HEK293 (cell line): ENCODE data around the gene LIPA.

ENCODE experiments used
- ZNF350 ChIP-seq: fragments of 450-650 bp; formaldehyde crosslinking; IDR thresholded peaks from 2 replicates; pipeline ENCODE4 v1.5.0; 2017; ENCODE audit warnings: missing biosample characterization, mild to moderate bottlenecking, missing genetic modification characterization
- ZNF37A ChIP-seq: fragments of 450-650 bp; IDR thresholded peaks from 2 replicates; pipeline ENCODE4 v1.5.1; 2018; ENCODE audit warnings: missing biosample characterization, missing genetic modification characterization
- ZNF560 ChIP-seq: fragments of 450-650 bp; formaldehyde crosslinking; IDR thresholded peaks from 2 replicates; pipeline ENCODE4 v1.5.1; 2017; ENCODE audit warnings: missing biosample characterization, missing genetic modification characterization, borderline replicate concordance
- TF ChIP-seq, protein P1 (sequence below): sonication (generic); formaldehyde crosslinking; IDR thresholded peaks from 2 replicates; pipeline ENCODE4 v1.8.1; 2022; ENCODE audit warnings: mild to moderate bottlenecking, moderate library complexity, missing genetic modification reagents
- TF ChIP-seq, protein P2 (sequence below): fragments of 450-650 bp; formaldehyde crosslinking; IDR thresholded peaks from 2 replicates; pipeline ENCODE4 v1.5.1; 2016; ENCODE audit warnings: missing biosample characterization, missing genetic modification characterization
- TF ChIP-seq, protein P3 (sequence below): fragments of 450-650 bp; formaldehyde crosslinking; conservative IDR thresholded peaks from 2 replicates; pipeline ENCODE4 v1.5.1; 2016; ENCODE audit warnings: low read depth, missing biosample characterization, missing genetic modification characterization

GRCh38 chr10:89235073-89235798 lies 16.3 kb downstream of the LIPA start:
- TF ChIP-seq ZNF37A (no peak), ZNF350 (tag by site-specific recombination) (no peak), ZNF560 (tag by site-specific recombination) (no peak)
- TF ChIP-seq, protein P1, sequence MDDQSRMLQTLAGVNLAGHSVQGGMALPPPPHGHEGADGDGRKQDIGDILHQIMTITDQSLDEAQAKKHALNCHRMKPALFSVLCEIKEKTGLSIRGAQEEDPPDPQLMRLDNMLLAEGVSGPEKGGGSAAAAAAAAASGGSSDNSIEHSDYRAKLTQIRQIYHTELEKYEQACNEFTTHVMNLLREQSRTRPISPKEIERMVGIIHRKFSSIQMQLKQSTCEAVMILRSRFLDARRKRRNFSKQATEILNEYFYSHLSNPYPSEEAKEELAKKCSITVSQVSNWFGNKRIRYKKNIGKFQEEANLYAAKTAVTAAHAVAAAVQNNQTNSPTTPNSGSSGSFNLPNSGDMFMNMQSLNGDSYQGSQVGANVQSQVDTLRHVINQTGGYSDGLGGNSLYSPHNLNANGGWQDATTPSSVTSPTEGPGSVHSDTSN = no peak
- TF ChIP-seq, protein P2, sequence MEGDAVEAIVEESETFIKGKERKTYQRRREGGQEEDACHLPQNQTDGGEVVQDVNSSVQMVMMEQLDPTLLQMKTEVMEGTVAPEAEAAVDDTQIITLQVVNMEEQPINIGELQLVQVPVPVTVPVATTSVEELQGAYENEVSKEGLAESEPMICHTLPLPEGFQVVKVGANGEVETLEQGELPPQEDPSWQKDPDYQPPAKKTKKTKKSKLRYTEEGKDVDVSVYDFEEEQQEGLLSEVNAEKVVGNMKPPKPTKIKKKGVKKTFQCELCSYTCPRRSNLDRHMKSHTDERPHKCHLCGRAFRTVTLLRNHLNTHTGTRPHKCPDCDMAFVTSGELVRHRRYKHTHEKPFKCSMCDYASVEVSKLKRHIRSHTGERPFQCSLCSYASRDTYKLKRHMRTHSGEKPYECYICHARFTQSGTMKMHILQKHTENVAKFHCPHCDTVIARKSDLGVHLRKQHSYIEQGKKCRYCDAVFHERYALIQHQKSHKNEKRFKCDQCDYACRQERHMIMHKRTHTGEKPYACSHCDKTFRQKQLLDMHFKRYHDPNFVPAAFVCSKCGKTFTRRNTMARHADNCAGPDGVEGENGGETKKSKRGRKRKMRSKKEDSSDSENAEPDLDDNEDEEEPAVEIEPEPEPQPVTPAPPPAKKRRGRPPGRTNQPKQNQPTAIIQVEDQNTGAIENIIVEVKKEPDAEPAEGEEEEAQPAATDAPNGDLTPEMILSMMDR (tag by site-specific recombination) = no peak
- TF ChIP-seq, protein P3, sequence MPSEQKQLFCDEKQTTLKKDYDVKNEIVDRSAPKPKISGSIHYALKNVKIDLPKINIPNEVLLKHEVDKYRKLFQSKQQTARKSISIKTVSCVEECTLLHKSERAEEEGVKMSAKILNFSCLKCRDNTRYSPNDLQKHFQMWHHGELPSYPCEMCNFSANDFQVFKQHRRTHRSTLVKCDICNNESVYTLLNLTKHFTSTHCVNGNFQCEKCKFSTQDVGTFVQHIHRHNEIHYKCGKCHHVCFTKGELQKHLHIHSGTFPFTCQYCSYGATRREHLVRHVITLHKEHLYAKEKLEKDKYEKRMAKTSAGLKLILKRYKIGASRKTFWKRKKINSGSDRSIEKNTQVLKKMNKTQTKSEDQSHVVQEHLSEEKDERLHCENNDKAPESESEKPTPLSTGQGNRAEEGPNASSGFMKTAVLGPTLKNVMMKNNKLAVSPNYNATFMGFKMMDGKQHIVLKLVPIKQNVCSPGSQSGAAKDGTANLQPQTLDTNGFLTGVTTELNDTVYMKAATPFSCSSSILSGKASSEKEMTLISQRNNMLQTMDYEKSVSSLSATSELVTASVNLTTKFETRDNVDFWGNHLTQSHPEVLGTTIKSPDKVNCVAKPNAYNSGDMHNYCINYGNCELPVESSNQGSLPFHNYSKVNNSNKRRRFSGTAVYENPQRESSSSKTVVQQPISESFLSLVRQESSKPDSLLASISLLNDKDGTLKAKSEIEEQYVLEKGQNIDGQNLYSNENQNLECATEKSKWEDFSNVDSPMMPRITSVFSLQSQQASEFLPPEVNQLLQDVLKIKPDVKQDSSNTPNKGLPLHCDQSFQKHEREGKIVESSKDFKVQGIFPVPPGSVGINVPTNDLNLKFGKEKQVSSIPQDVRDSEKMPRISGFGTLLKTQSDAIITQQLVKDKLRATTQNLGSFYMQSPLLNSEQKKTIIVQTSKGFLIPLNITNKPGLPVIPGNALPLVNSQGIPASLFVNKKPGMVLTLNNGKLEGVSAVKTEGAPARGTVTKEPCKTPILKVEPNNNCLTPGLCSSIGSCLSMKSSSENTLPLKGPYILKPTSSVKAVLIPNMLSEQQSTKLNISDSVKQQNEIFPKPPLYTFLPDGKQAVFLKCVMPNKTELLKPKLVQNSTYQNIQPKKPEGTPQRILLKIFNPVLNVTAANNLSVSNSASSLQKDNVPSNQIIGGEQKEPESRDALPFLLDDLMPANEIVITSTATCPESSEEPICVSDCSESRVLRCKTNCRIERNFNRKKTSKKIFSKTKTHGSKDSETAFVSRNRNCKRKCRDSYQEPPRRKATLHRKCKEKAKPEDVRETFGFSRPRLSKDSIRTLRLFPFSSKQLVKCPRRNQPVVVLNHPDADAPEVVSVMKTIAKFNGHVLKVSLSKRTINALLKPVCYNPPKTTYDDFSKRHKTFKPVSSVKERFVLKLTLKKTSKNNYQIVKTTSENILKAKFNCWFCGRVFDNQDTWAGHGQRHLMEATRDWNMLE (tag by site-specific recombination) = no peak
